WTC11 (cell line): Measurements from ENCODE around the gene GIPC1. TPM values are rescaled to one million over a fixed set of nuclear protein-coding genes. Genes with fewer than 3 reads are reported as not detected.

ENCODE experiments used
- ATAC-seq: fragments of 200-7000 bp; cut with Tn5 transposase; 2 replicates; pipeline ENCODE4 v1.10.0; 2021; ENCODE audit warnings: mild to moderate bottlenecking, moderate library complexity
- CTCF ChIA-PET: fragments of 300-600 bp; sonication (Branson Sonifier 250); formaldehyde crosslinking; loops from one replicate; lab custom pipeline; 2021; ENCODE audit warnings: antibody characterized with exemption; lab: Charles Lee
- POLR2A ChIA-PET: fragments of 350-600 bp; sonication (Branson Sonifier 250); formaldehyde crosslinking; loops from one replicate; lab custom pipeline; 2021; ENCODE audit warnings: antibody characterized with exemption; lab: Charles Lee
- DNase-seq: peaks from one replicate; pipeline ENCODE4 v3.0.0; 2021; ENCODE audit warnings: low spot score
- H3K27ac Mint-ChIP-seq: 2 replicates; pipeline ENCODE4 v1.8.0; 2021; ENCODE audit warnings: mixed read lengths
- H3K27me3 Mint-ChIP-seq: 2 replicates; pipeline ENCODE4 v1.8.0; 2021; ENCODE audit warnings: low read depth, mild to moderate bottlenecking, moderate library complexity, mixed read lengths
- H3K36me3 Mint-ChIP-seq: 2 replicates; pipeline ENCODE4 v1.8.0; 2021; ENCODE audit warnings: mixed read lengths
- H3K4me1 Mint-ChIP-seq: 2 replicates; pipeline ENCODE4 v1.8.0; 2022; ENCODE audit warnings: mixed read lengths
- H3K4me3 Mint-ChIP-seq: 2 replicates; pipeline ENCODE4 v1.8.0; 2021; ENCODE audit warnings: mild to moderate bottlenecking, moderate library complexity, mixed read lengths
- H3K9me3 Mint-ChIP-seq: 2 replicates; pipeline ENCODE4 v1.8.0; 2021; ENCODE audit warnings: mixed read lengths
- ATF1 ChIP-seq: sonication (generic); formaldehyde crosslinking; IDR thresholded peaks from 2 replicates; pipeline ENCODE4 v1.8.1; 2023; ENCODE audit warnings: mild to moderate bottlenecking, moderate library complexity, missing genetic modification reagents
- EMX1 ChIP-seq: fragments of 250-450 bp; sonication (Bioruptor Pico); IDR thresholded peaks from 2 replicates; pipeline ENCODE4 v1.8.0; 2021; ENCODE audit warnings: mild to moderate bottlenecking
- ESRRA ChIP-seq: sonication (generic); formaldehyde crosslinking; IDR thresholded peaks from 2 replicates; pipeline ENCODE4 v1.8.1; 2022; ENCODE audit warnings: mild to moderate bottlenecking, missing genetic modification reagents, borderline replicate concordance
- FOXP1 ChIP-seq: sonication (generic); formaldehyde crosslinking; IDR thresholded peaks from 2 replicates; pipeline ENCODE4 v1.8.0; 2022; ENCODE audit warnings: missing genetic modification reagents, mild to moderate bottlenecking, moderate library complexity, borderline replicate concordance
- GABPB1 ChIP-seq: sonication (generic); formaldehyde crosslinking; IDR thresholded peaks from 2 replicates; pipeline ENCODE4 v1.8.1; 2023; ENCODE audit warnings: mild to moderate bottlenecking, missing genetic modification reagents
- KAT7 ChIP-seq: sonication (generic); formaldehyde crosslinking; IDR thresholded peaks from 2 replicates; pipeline ENCODE4 v1.8.1; 2023; ENCODE audit warnings: missing genetic modification reagents, mild to moderate bottlenecking, borderline replicate concordance
- MXD4 ChIP-seq: fragments of 250-450 bp; sonication (Bioruptor Pico); IDR thresholded peaks from 2 replicates; pipeline ENCODE4 v1.8.0; 2021; ENCODE audit warnings: mild to moderate bottlenecking, moderate library complexity, borderline replicate concordance
- NFATC4 ChIP-seq: fragments of 250-450 bp; sonication (Bioruptor Pico); IDR thresholded peaks from 2 replicates; pipeline ENCODE4 v1.9.0; 2021; ENCODE audit warnings: mild to moderate bottlenecking
- OVOL2 ChIP-seq: fragments of 250-450 bp; sonication (Bioruptor Pico); IDR thresholded peaks from 2 replicates; pipeline ENCODE4 v1.9.0; 2021; ENCODE audit warnings: mild to moderate bottlenecking, borderline replicate concordance
- SMAD4 ChIP-seq: sonication (generic); formaldehyde crosslinking; IDR thresholded peaks from 2 replicates; pipeline ENCODE4 v1.8.0; 2022; ENCODE audit warnings: mild to moderate bottlenecking, missing genetic modification reagents
- SOX15 ChIP-seq: fragments of 250-450 bp; sonication (Bioruptor Pico); IDR thresholded peaks from 2 replicates; pipeline ENCODE4 v1.9.0; 2021; ENCODE audit warnings: mild to moderate bottlenecking
- TEAD1 ChIP-seq: sonication (generic); formaldehyde crosslinking; IDR thresholded peaks from 2 replicates; pipeline ENCODE4 v1.8.0; 2022; ENCODE audit warnings: mild to moderate bottlenecking, missing genetic modification reagents
- ZNF232 ChIP-seq: sonication (generic); formaldehyde crosslinking; IDR thresholded peaks from 2 replicates; pipeline ENCODE4 v1.8.0; 2022; ENCODE audit warnings: mild to moderate bottlenecking, missing genetic modification reagents
- ZNF263 ChIP-seq: sonication (generic); formaldehyde crosslinking; IDR thresholded peaks from 2 replicates; pipeline ENCODE4 v1.8.1; 2022; ENCODE audit warnings: low read depth, mild to moderate bottlenecking, moderate library complexity, missing genetic modification reagents
- ZNF423 ChIP-seq: fragments of 250-450 bp; sonication (Bioruptor Pico); IDR thresholded peaks from 2 replicates; pipeline ENCODE4 v2.1.2; 2022; ENCODE audit warnings: mild to moderate bottlenecking, moderate library complexity
- total RNA-seq: library from RNA; stranded (reverse); gene quantifications from 3 replicates; pipeline ENCODE4 v1.2.3, GENCODE V29; 2021
- TF ChIP-seq, protein P1 (sequence below): sonication (generic); formaldehyde crosslinking; IDR thresholded peaks from 2 replicates; pipeline ENCODE4 v1.8.0; 2023; ENCODE audit warnings: missing genetic modification reagents
- TF ChIP-seq, protein P2 (sequence below): sonication (generic); formaldehyde crosslinking; IDR thresholded peaks from 2 replicates; pipeline ENCODE4 v1.8.1; 2023; ENCODE audit warnings: mild to moderate bottlenecking, moderate library complexity, missing genetic modification reagents
- TF ChIP-seq, protein P3 (sequence below): sonication (generic); formaldehyde crosslinking; IDR thresholded peaks from 2 replicates; pipeline ENCODE4 v1.8.0; 2022; ENCODE audit warnings: mild to moderate bottlenecking, missing genetic modification reagents
- TF ChIP-seq, protein P4 (sequence below): sonication (generic); formaldehyde crosslinking; IDR thresholded peaks from 2 replicates; pipeline ENCODE4 v1.8.1; 2023; ENCODE audit warnings: mild to moderate bottlenecking, missing genetic modification reagents, borderline replicate concordance
- TF ChIP-seq, protein P5 (sequence below): fragments of 250-450 bp; sonication (Bioruptor Pico); conservative IDR thresholded peaks from 2 replicates; pipeline ENCODE4 v1.9.0; 2021; ENCODE audit warnings: mild to moderate bottlenecking

Gene GIPC1
- total RNA-seq, 1 experiment from 2014 or later, result 76.5 TPM

DNA sequence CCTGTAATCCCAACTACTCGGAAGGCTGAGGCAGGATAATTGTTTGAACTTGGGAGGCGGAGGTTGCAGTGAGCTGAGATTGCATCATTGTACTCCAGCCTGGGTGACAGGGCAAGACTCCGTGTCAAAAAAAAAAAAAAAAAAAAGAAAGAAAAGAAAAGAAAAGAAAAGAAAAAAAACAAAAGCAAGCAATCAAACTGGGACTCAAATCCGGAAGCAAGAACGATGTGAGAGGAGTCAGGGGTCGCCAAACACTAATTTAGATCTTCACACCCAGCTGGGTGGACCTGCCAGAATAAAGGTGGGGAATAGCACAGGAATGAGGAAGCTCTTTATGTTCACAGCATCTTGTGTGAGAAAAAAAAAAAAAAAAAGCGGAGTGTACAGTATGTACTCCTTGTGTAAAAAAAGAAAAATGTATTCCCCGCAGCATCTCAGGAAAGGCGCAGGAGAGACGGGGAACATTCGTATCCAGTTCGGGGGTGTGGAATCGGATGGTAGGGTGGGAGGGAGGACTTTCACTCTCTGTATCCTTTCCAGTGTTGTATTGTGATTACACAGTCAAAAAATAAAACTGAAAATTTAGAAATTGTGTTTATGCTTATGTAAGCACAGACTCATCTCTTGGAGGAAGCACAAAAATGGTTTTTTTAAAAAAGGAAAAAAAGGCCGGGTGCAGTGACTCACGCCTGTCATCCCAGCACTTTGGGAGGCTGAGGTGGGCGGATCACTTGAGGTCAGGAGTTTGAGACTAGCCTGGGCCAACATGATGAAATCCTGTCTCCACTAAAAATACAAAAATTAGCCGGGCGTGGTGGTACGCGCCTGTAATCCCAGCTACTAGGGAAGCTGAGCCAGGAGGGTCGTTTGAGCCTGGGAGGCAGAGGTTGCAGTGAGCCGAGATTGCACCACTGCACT is 14.6 kb upstream of the GIPC1 start:
- TF ChIP-seq OVOL2, result no peak
- TF ChIP-seq GABPB1, result peak; percentile 74
- TF ChIP-seq, protein P1, sequence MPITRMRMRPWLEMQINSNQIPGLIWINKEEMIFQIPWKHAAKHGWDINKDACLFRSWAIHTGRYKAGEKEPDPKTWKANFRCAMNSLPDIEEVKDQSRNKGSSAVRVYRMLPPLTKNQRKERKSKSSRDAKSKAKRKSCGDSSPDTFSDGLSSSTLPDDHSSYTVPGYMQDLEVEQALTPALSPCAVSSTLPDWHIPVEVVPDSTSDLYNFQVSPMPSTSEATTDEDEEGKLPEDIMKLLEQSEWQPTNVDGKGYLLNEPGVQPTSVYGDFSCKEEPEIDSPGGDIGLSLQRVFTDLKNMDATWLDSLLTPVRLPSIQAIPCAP (CRISPR knock-in tag), result no peak
- Mint-ChIP-seq H3K27ac (no peak overlapping the region; the same call in 1 of the 2 replicates), H3K36me3 (peaks cover 12% of the 10 kb centered on the region), H3K27me3 (no peaks in the 10 kb centered on the region), H3K4me1 (peaks cover 6% of the 10 kb centered on the region), H3K4me3 (no peak overlapping the region), H3K9me3 (no peaks in the 10 kb centered on the region)
- ChIA-PET POLR2A (interaction anchor here (0.6 to 1.1 kb wide), 2 partner anchors 14 to 35 kb away, joined by 4 to 5 read pairs; no protein-coding TSS in a partner anchor), CTCF (interaction anchor here (0.7 to 3.4 kb wide), 5 partner anchors 8 to 60 kb away, joined by 3 to 16 read pairs (median 3); partner anchors contain the start of gene DNAJB1)
- ATAC-seq (no peak), DNase-seq (no peak)

DNA sequence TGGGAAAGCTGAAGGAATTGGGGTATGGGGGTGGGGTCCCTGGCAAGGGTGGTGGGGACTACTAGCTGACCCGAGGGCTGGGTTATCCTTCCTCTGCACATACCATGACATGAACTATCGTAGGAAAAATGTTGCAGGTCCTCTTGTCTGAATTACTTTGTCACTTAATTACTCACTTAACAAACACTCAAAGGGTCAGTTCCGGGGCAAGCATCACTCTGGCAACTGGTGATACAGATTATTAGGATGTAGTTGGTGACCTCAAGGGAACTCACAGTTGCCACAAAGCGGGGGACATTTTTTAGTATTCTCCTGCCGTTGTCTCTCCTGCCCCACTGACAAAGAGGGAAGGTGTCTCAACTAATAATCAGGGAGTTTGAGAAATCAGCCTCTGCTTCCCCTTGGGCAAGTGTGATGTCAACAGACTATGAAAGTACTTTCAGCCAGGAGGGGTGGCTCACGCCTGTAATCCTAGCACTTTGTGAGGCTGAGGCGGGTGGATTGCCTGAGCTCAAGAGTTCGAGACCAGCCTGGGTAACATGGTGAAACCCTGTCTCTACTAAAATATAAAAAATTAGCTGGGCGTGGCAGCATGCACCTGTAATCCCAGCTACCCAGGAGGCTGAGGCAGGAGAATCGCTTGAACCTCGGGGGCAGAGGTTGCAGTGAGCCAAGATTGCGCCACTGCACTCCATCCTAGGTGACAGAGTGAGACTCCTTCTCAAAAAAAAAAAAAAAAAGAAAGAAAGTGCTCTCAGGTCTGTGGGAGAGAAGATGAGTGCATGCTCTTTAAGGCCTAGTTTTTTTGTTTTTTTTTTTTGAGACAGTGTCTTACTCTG is 12.0 kb upstream of the GIPC1 start:
- no peak overlapping the region for H3K27ac Mint-ChIP-seq
- ChIA-PET POLR2A (interaction anchor here (0.7 kb wide), 1 partner anchor 12 kb away, joined by 7 read pairs; no protein-coding TSS in a partner anchor), CTCF (interaction anchor here (1.3 to 3.4 kb wide), 5 partner anchors 28 to 49 kb away, joined by 5 to 14 read pairs (median 9); partner anchors contain the start of gene PTGER1)
- DNase-seq (no peak), ATAC-seq (no peak)
- no peaks in the 10 kb centered on the region for H3K36me3 Mint-ChIP-seq
- H3K4me1 Mint-ChIP-seq, result peaks cover 6% of the 10 kb centered on the region
- H3K4me3 Mint-ChIP-seq, result no peak overlapping the region
- no peaks in the 10 kb centered on the region for H3K9me3 Mint-ChIP-seq
- H3K27me3 Mint-ChIP-seq, result peaks cover 8% of the 10 kb centered on the region; the same call in 1 of the 2 replicates
- no peak for TF ChIP-seq SOX15 (CRISPR knock-in tag)
- no peak for TF ChIP-seq FOXP1 (CRISPR knock-in tag)
- no peak for TF ChIP-seq MXD4 (CRISPR knock-in tag)
- TF ChIP-seq SMAD4, result no peak
- no peak for TF ChIP-seq ESRRA
- TF ChIP-seq, protein P2, sequence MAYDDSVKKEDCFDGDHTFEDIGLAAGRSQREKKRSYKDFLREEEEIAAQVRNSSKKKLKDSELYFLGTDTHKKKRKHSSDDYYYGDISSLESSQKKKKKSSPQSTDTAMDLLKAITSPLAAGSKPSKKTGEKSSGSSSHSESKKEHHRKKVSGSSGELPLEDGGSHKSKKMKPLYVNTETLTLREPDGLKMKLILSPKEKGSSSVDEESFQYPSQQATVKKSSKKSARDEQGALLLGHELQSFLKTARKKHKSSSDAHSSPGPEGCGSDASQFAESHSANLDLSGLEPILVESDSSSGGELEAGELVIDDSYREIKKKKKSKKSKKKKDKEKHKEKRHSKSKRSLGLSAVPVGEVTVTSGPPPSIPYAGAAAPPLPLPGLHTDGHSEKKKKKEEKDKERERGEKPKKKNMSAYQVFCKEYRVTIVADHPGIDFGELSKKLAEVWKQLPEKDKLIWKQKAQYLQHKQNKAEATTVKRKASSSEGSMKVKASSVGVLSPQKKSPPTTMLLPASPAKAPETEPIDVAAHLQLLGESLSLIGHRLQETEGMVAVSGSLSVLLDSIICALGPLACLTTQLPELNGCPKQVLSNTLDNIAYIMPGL (CRISPR knock-in tag), result no peak
- TF ChIP-seq ZNF263, result no peak
- TF ChIP-seq, protein P3, sequence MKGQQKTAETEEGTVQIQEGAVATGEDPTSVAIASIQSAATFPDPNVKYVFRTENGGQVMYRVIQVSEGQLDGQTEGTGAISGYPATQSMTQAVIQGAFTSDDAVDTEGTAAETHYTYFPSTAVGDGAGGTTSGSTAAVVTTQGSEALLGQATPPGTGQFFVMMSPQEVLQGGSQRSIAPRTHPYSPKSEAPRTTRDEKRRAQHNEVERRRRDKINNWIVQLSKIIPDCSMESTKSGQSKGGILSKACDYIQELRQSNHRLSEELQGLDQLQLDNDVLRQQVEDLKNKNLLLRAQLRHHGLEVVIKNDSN, result no peak
- no peak for TF ChIP-seq EMX1 (CRISPR knock-in tag)
- TF ChIP-seq, protein P4, sequence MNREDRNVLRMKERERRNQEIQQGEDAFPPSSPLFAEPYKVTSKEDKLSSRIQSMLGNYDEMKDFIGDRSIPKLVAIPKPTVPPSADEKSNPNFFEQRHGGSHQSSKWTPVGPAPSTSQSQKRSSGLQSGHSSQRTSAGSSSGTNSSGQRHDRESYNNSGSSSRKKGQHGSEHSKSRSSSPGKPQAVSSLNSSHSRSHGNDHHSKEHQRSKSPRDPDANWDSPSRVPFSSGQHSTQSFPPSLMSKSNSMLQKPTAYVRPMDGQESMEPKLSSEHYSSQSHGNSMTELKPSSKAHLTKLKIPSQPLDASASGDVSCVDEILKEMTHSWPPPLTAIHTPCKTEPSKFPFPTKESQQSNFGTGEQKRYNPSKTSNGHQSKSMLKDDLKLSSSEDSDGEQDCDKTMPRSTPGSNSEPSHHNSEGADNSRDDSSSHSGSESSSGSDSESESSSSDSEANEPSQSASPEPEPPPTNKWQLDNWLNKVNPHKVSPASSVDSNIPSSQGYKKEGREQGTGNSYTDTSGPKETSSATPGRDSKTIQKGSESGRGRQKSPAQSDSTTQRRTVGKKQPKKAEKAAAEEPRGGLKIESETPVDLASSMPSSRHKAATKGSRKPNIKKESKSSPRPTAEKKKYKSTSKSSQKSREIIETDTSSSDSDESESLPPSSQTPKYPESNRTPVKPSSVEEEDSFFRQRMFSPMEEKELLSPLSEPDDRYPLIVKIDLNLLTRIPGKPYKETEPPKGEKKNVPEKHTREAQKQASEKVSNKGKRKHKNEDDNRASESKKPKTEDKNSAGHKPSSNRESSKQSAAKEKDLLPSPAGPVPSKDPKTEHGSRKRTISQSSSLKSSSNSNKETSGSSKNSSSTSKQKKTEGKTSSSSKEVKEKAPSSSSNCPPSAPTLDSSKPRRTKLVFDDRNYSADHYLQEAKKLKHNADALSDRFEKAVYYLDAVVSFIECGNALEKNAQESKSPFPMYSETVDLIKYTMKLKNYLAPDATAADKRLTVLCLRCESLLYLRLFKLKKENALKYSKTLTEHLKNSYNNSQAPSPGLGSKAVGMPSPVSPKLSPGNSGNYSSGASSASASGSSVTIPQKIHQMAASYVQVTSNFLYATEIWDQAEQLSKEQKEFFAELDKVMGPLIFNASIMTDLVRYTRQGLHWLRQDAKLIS, result no peak
- TF ChIP-seq ATF1 (CRISPR knock-in tag), result no peak
- TF ChIP-seq KAT7 (CRISPR knock-in tag), result no peak
- TF ChIP-seq ZNF423 (CRISPR knock-in tag), result no peak
- TF ChIP-seq, protein P5, sequence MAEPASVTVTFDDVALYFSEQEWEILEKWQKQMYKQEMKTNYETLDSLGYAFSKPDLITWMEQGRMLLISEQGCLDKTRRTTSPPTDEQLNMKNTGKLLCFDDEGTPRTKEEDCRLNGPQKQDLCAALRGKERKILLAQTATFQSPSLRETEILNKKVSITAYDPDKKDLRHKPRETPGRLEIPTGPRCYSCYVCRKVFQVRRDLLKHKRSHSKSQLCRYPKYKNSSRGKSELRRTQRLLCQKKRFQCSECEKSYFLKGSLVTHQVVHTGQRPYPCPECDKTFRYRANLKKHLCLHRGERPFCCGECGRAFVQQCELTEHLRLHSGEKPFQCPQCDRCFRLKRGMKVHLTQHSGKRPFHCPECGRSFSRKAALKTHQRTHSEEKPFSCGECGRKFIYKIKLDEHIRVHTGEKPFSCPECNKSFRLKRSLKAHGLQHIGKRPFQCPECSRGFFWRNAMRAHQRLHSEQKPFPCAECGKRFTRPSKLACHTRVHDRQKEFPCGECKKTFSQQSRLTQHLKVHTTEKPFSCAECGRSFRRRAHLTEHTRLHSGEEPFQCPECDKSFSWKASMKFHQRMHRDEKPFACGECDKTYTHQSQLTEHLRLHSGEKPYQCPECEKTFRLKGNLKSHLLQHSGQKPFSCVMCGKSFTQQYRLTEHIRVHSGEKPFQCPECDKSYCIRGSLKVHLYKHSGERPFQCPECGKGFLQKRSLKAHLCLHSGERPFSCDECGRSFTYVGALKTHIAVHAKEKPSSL (CRISPR knock-in tag), result no peak
- TF ChIP-seq TEAD1 (CRISPR knock-in tag), result no peak
- no peak for TF ChIP-seq ZNF232 (CRISPR knock-in tag)
- no peak for TF ChIP-seq NFATC4 (CRISPR knock-in tag)
